ENCODE measurements around the gene UBL7. TPM values are rescaled to one million over a fixed set of nuclear protein-coding genes. Genes with fewer than 3 reads are reported as not detected.

Gene UBL7
- polyA plus RNA-seq, 1 donor from 2014 or later: 70.7 TPM

GRCh38 chr15:74409225-74409624 is 51.7 kb downstream of the UBL7 start:
- no peak overlapping the region for H3K9ac ChIP-seq (ENCODE audit: low read length)
- H3K79me2 ChIP-seq (replicated peaks; ENCODE audit: insufficient read depth, low read length): no peaks in the 10 kb centered on the region
- no peaks in the 10 kb centered on the region for H3K9me3 ChIP-seq (ENCODE audit: low read length)
- H2AFZ ChIP-seq (ENCODE audit: low read depth, low read length): no peak overlapping the region
- H3F3A ChIP-seq (ENCODE audit: insufficient read depth, low read length, poor library complexity, severe bottlenecking): no peaks in the 10 kb centered on the region
- TF ChIP-seq MXI1 (conservative IDR thresholded peaks at IDR 0.05; ENCODE audit: poor library complexity, severe bottlenecking) (no peak), TAF1 (IDR thresholded peaks at IDR 0.05; ENCODE audit: low read depth) (no peak), POLR2AphosphoS5 (IDR thresholded peaks at IDR 0.05) (no peak), EP300 (conservative IDR thresholded peaks at IDR 0.05; ENCODE audit: poor library complexity, severe bottlenecking) (no peak), REST (IDR thresholded peaks at IDR 0.05; ENCODE audit: borderline replicate concordance) (no peak), EZH2 (IDR thresholded peaks at IDR 0.05; ENCODE audit: borderline replicate concordance, insufficient read depth, low read length, poor library complexity, severe bottlenecking) (no peak), SMC3 (conservative IDR thresholded peaks at IDR 0.05; ENCODE audit: poor library complexity) (no peak), RAD21 (conservative IDR thresholded peaks at IDR 0.05) (no peak)
- TF ChIP-seq, protein P1, sequence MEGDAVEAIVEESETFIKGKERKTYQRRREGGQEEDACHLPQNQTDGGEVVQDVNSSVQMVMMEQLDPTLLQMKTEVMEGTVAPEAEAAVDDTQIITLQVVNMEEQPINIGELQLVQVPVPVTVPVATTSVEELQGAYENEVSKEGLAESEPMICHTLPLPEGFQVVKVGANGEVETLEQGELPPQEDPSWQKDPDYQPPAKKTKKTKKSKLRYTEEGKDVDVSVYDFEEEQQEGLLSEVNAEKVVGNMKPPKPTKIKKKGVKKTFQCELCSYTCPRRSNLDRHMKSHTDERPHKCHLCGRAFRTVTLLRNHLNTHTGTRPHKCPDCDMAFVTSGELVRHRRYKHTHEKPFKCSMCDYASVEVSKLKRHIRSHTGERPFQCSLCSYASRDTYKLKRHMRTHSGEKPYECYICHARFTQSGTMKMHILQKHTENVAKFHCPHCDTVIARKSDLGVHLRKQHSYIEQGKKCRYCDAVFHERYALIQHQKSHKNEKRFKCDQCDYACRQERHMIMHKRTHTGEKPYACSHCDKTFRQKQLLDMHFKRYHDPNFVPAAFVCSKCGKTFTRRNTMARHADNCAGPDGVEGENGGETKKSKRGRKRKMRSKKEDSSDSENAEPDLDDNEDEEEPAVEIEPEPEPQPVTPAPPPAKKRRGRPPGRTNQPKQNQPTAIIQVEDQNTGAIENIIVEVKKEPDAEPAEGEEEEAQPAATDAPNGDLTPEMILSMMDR (IDR thresholded peaks at IDR 0.05; ENCODE audit: poor library complexity, severe bottlenecking): no peak
- no peaks in the 10 kb centered on the region for H4K20me1 ChIP-seq (ENCODE audit: insufficient read depth)
- H3K36me3 ChIP-seq (ENCODE audit: insufficient read depth, low read length): no peaks in the 10 kb centered on the region
- no peak overlapping the region for H3K4me2 ChIP-seq (ENCODE audit: low read length)
- no peak overlapping the region for H3K4me3 ChIP-seq (ENCODE audit: low read length)
- H3K9me2 ChIP-seq (ENCODE audit: insufficient read depth, low read length): no peaks in the 10 kb centered on the region
- no peak overlapping the region for H3K27ac ChIP-seq (ENCODE audit: low read length)
- H3K27me3 ChIP-seq (ENCODE audit: insufficient read depth, low read depth, low read length): no peaks in the 10 kb centered on the region

DNA sequence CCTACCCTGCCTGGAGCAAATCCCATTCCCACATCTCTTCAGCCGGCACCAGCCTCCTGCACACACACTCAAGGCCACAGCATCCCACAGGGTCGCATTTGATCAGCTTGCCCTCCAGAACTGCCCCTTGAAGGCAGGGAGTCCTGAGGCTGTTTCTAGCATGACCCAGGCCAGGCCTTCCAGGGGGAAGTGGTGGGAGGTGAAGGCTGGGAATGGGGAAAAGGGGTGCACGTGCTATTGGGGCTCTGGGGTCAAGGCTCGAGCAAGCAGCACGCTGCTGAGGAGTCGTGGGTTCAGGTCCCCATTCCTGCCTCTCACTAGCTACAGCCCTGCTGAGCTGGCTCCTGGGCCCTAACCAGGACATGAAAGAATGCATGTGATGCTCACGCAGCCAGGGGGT is 52.1 kb downstream of the UBL7 start:
- H3K79me2 ChIP-seq (replicated peaks; ENCODE audit: insufficient read depth, low read length): no peaks in the 10 kb centered on the region
- H3F3A ChIP-seq (ENCODE audit: insufficient read depth, low read length, poor library complexity, severe bottlenecking): no peaks in the 10 kb centered on the region
- no peak overlapping the region for H2AFZ ChIP-seq (ENCODE audit: low read depth, low read length)
- H3K4me2 ChIP-seq (ENCODE audit: low read length): no peak overlapping the region
- no peaks in the 10 kb centered on the region for H3K36me3 ChIP-seq (ENCODE audit: insufficient read depth, low read length)
- no peaks in the 10 kb centered on the region for H3K9me2 ChIP-seq (ENCODE audit: insufficient read depth, low read length)
- no peak overlapping the region for H3K9ac ChIP-seq (ENCODE audit: low read length)
- H3K4me3 ChIP-seq (ENCODE audit: low read length): no peak overlapping the region
- no peaks in the 10 kb centered on the region for H3K9me3 ChIP-seq (ENCODE audit: low read length)
- TF ChIP-seq EZH2 (IDR thresholded peaks at IDR 0.05; ENCODE audit: borderline replicate concordance, insufficient read depth, low read length, poor library complexity, severe bottlenecking) (no peak), SMC3 (conservative IDR thresholded peaks at IDR 0.05; ENCODE audit: poor library complexity) (no peak), RAD21 (conservative IDR thresholded peaks at IDR 0.05) (no peak), EP300 (conservative IDR thresholded peaks at IDR 0.05; ENCODE audit: poor library complexity, severe bottlenecking) (no peak)
- H3K27ac ChIP-seq (ENCODE audit: low read length): no peak overlapping the region
- no peaks in the 10 kb centered on the region for H3K27me3 ChIP-seq (ENCODE audit: insufficient read depth, low read depth, low read length)
- H4K20me1 ChIP-seq (ENCODE audit: insufficient read depth): no peaks in the 10 kb centered on the region

All from neural cell (in vitro differentiated cells).